ENCODE data around the gene AUNIP. TPM values are rescaled to one million over a fixed set of nuclear protein-coding genes. Genes with fewer than 3 reads are reported as not detected.

AUNIP gene
- total and polyA plus RNA-seq, 3 donors from 2014 or later = 14.1 to 28.5 (median 22.5) TPM

GRCh38 chr1:25854554-25854953 is 4.7 kb downstream of the AUNIP start:
- intact Hi-C loops (cut with DNase I; ENCODE audit: low total_unique reads) = no loop called here
- 80 to 82% methylated on average over 2 of the region's 2 CpGs for WGBS, 2 donors
- TF ChIP-seq POLR2A (IDR thresholded peaks at IDR 0.05) (no peak), CTCF (IDR thresholded peaks at IDR 0.05) (no peak)

GRCh38 chr1:25848531-25848930 is 10.7 kb downstream of the AUNIP start:
- TF ChIP-seq CTCF (IDR thresholded peaks at IDR 0.05) = no peak
- TF ChIP-seq POLR2A (IDR thresholded peaks at IDR 0.05) = no peak
- Histone ChIP-seq H3K4me3 (no peak overlapping the region), H3K36me3 (ENCODE audit: low read depth, missing control alignments) (no peaks in the 10 kb centered on the region), H3K4me1 (no peaks in the 10 kb centered on the region), H3K9me3 (no peaks in the 10 kb centered on the region), H3K27me3 (no peaks in the 10 kb centered on the region), H3K27ac (no peak overlapping the region)
- intact Hi-C loops (cut with DNase I; ENCODE audit: low total_unique reads) = no loop called here
- no peak for DNase-seq
- WGBS, 2 donors = 72 to 100% methylated on average over 1 of the region's 1 CpG

More at GRCh38 chr1:25854554-25854953, 4.7 kb downstream of the AUNIP start:
- Histone ChIP-seq H3K27ac (no peak overlapping the region), H3K9me3 (no peaks in the 10 kb centered on the region), H3K4me3 (no peak overlapping the region), H3K4me1 (peaks cover 3% of the 10 kb centered on the region), H3K36me3 (ENCODE audit: low read depth, missing control alignments) (no peaks in the 10 kb centered on the region), H3K27me3 (no peaks in the 10 kb centered on the region)
- DNase-seq = no peak

GRCh38 chr1:25847929-25848328 is 11.3 kb downstream of the AUNIP start:
- Histone ChIP-seq H3K4me1 (no peaks in the 10 kb centered on the region), H3K27ac (no peak overlapping the region), H3K9me3 (no peaks in the 10 kb centered on the region), H3K27me3 (no peaks in the 10 kb centered on the region), H3K4me3 (no peak overlapping the region), H3K36me3 (ENCODE audit: low read depth, missing control alignments) (no peaks in the 10 kb centered on the region)
- TF ChIP-seq POLR2A (IDR thresholded peaks at IDR 0.05) (no peak), CTCF (IDR thresholded peaks at IDR 0.05) (no peak)
- WGBS, 2 donors = 79 to 89% methylated on average over 4 of the region's 4 CpGs
- DNase-seq = no peak
- intact Hi-C loops (cut with DNase I; ENCODE audit: low total_unique reads) = no loop called here

GRCh38 chr1:25845664-25846063 is 13.6 kb downstream of the AUNIP start:
- TF ChIP-seq CTCF (IDR thresholded peaks at IDR 0.05) (no peak), POLR2A (IDR thresholded peaks at IDR 0.05) (no peak)
- Histone ChIP-seq H3K36me3 (ENCODE audit: low read depth, missing control alignments) (no peaks in the 10 kb centered on the region), H3K4me1 (no peaks in the 10 kb centered on the region), H3K9me3 (no peaks in the 10 kb centered on the region), H3K4me3 (no peak overlapping the region), H3K27ac (no peak overlapping the region), H3K27me3 (no peaks in the 10 kb centered on the region)
- intact Hi-C loops (cut with DNase I; ENCODE audit: low total_unique reads) = no loop called here
- DNase-seq = no peak
- WGBS, 2 donors = 81 to 89% methylated on average over 5 of the region's 5 CpGs

GRCh38 chr1:25844536-25845337 is 14.5 kb downstream of the AUNIP start:
- TF ChIP-seq CTCF (IDR thresholded peaks at IDR 0.05) (no peak), POLR2A (IDR thresholded peaks at IDR 0.05) (no peak)
- 91 to 96% methylated on average over 3 of the region's 3 CpGs for WGBS, 2 donors
- H3K9me3 ChIP-seq = no peaks in the 10 kb centered on the region
- no peak overlapping the region for H3K4me3 ChIP-seq
- no peaks in the 10 kb centered on the region for H3K36me3 ChIP-seq (ENCODE audit: low read depth, missing control alignments)
- intact Hi-C loops (cut with DNase I; ENCODE audit: low total_unique reads) = no loop called here
- H3K27me3 ChIP-seq = no peaks in the 10 kb centered on the region
- no peaks in the 10 kb centered on the region for H3K4me1 ChIP-seq
- no peak for DNase-seq
- H3K27ac ChIP-seq = no peak overlapping the region
